ENCODE data around the gene GLP2R.
A peak's percentile ranks its signal among the peaks of the same experiment; 100 is the strongest.

Gene GLP2R

GRCh38 chr17:9811537-9811936, 14.2 kb upstream of the GLP2R start:
- FAIRE-seq, result no peak
- DNase-seq (ENCODE audit: low spot score), result no peak

DNA sequence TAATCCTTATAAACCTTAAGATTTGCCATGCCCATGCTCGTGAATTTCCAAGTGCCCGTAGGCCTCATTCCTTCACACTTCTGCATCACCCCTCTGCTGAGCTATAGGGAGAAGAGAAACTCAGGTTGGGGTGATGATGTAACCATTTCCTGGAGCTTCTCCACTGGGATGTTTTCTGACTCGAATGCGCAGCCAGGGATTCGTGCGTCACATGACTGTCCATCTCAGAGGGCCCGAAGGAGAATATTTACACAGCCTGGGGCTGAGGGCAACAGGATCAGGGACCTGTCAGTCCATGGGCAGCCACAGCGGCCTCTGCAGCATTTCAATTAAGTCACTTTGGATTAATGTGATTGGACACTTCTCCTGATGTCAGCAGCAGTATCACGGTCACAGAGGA, 12.6 kb upstream of the GLP2R start:
- DNase-seq (ENCODE audit: low spot score) (no peak), FAIRE-seq (no peak)

DNA sequence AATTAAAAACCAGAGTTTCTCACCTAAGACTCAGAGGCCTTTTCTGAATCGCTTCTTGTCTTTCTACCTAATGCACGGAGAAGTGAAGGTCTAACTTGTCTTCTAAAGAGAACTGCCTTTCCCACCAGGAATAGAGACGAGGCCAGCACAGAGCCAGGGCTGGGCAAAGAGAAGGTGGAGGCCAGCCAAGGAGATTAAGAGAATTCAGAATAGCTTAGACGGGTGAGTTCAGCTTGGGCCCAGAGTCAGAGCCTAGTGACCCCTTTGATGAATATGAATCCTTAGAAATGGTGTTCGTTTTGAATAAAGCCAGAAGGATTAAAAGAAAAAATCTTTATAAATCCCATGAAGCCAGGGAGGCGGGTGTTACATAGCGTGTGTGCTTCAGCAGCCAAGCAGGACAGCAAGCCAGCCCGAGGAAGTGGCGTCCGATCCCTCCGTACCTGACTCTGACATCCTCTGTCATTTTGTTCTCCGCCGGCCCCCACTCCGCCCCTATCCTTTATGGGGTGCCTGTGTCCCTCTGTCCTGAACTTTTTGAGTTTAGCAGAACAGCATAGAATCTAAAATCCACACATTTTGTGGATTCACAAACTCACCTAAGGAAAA, 11.3 kb upstream of the GLP2R start:
- FAIRE-seq (no peak), DNase-seq (ENCODE audit: low spot score) (no peak)

DNA sequence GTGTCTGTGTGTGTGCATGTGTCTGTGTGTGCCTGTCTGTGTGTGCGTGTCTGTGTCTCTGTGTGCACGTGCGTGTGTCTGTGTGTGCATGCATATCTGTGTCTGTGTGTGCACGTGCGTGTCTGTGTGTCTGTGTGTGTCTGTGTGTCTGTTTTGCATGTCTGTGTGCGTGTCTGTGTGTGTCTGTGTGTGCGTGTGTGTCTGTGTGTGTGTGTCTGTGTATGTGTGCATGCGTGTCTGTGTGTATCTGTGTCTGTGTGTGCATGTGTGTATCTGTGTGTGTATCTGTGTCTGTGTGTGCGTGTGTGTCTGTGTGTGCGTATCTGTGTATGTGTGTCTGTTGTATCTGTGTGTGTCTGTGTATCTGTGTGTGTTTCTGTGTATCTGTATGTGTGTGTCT, 9.3 kb upstream of the GLP2R start:
- no peak for DNase-seq (ENCODE audit: low spot score)
- FAIRE-seq, result no peak

DNA sequence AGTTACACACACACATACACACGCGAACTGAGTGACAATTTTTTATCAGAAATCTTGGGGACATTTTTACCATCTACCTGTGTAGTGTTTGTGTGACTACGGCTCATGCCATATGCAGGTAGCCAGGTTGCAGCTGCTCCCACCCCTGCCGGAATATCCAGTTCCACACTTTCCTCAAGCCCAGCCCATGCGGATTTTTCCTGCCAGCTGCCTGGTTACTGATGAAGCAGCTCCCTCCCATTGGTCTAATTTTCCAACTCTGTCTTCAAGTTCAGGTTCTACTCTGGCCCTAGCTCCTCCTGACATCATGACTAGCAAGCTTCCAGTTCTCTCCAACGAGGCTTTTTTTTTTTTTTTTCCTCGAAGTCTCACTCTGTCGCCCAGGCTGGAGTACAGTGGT, 8.6 kb upstream of the GLP2R start:
- FAIRE-seq, result no peak

GRCh38 chr17:9818760-9819159, 7.0 kb upstream of the GLP2R start:
- DNase-seq (ENCODE audit: low spot score) (no peak), FAIRE-seq (no peak)

More for the DNA sequence above, 8.6 kb upstream of the GLP2R start:
- no peak for DNase-seq (ENCODE audit: low spot score)

- FAIRE-seq, result no peak
- no peak for DNase-seq (ENCODE audit: low spot score)
These were observed 5.3 kb upstream of the GLP2R start for GRCh38 chr17:9820448-9820847.

- DNase-seq (ENCODE audit: low spot score) (no peak), FAIRE-seq (no peak)
These were observed 3.8 kb upstream of the GLP2R start, which contains the start of gene GSG1L2 for GRCh38 chr17:9821921-9822320. Gene GSG1L2 (minus strand): TSS chr17:9822079. CDS start chr17:9822071, 8 bp downstream.

DNA sequence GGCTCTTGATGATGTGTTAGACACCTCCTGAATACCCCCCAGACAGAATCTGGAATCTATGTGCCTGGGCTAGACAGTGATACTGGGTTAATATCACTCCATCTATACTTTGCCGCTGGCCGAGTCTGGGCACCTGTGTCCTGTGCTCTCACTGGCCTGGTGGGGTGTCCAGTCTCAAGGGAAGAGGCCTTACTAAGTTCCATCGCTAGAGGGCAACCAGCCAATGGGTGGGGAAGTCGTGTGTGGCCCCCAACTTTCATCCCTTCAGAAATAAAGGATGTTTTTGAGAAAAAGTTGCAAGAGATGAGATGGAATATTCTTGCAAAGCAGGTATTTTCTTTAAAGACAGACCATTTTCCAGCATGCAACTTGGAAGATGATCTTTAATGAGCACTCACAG, 1.6 kb upstream of the GLP2R start:
- DNase-seq (ENCODE audit: low spot score) (no peak), FAIRE-seq (no peak)

DNA sequence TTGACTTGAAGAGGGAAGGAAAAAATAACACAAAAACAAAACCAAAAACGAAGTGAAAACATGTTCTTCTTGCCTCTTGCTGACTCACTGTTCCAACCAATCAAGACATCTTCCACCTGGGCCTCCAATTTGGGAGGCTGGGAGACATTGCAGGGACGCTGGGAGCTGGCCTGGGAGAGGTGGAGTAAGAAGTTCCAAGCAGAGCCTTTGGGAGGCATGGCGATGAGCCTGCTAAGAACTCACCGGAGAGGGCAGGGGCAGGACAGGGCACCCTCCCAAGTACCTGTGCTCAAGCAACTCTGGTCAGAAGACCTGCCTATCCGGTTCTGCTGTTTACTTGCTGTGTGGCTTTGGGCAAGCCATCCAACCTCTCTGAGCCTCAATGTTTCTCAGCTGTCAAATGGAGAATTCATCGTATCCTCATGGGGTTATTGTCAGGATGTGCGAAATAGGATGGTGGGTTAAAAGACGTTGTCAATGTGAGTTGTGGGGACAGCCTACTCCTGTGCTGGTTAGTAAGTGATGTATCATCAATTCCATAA, 856 bp upstream of the GLP2R start:
- DNase-seq (ENCODE audit: low spot score), result no peak
- FAIRE-seq, result no peak

DNA sequence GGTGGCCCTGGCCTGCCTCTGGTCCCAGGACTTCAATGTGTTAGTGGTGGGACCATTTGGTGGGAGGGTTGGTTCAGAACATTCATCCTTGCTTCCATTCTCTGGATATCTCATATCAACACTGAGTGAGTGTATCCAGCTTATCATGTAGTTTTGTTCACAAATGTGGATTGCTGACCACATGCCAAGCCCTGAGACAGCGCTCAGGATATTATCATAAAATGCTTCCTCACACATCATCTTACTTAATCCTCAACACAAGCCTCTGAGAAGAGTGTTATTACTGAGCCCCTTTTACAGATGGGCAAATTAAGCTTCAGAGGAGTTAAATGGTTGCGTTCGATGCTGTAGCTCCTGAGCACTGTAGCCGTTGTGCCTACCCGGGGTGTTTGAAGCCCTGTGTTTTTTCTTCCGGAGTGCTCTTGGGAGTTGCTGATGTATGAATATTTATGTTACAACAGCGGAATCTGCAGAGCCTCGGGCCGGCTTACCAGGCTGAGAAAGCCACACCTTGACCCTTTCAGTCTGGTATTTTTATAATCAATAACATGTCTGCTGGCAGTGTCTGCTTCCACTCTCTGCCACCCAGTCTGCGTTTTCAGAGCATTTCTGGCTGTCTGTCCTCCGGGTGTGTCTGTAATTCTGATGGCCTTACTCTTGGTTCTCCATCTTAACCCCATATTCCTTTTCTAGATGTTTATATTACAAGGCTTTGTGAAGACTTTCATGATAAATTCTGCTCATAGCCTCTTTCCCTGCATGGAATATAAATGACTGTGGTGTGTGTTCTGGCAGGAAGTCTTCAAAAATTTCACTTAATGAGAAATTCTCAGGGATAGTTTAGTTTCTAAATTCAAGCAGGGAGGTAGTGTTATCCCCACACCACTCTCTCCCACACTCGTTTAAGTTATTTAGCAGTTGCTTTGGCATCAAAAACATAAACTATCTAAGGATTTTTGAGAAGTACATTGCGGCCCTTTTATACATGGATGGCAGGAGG, 2.9 kb downstream of the GLP2R start:
- no peak for FAIRE-seq
- DNase-seq (ENCODE audit: low spot score), result no peak

- DNase-seq (ENCODE audit: low spot score) (no peak), FAIRE-seq (no peak)
These were observed 3.6 kb downstream of the GLP2R start for GRCh38 chr17:9829343-9829742.

GRCh38 chr17:9830711-9831110, 5.0 kb downstream of the GLP2R start:
- FAIRE-seq (no peak), DNase-seq (ENCODE audit: low spot score) (no peak)

GRCh38 chr17:9833922-9834321, 8.2 kb downstream of the GLP2R start:
- DNase-seq (ENCODE audit: low spot score) (no peak), FAIRE-seq (no peak)

DNA sequence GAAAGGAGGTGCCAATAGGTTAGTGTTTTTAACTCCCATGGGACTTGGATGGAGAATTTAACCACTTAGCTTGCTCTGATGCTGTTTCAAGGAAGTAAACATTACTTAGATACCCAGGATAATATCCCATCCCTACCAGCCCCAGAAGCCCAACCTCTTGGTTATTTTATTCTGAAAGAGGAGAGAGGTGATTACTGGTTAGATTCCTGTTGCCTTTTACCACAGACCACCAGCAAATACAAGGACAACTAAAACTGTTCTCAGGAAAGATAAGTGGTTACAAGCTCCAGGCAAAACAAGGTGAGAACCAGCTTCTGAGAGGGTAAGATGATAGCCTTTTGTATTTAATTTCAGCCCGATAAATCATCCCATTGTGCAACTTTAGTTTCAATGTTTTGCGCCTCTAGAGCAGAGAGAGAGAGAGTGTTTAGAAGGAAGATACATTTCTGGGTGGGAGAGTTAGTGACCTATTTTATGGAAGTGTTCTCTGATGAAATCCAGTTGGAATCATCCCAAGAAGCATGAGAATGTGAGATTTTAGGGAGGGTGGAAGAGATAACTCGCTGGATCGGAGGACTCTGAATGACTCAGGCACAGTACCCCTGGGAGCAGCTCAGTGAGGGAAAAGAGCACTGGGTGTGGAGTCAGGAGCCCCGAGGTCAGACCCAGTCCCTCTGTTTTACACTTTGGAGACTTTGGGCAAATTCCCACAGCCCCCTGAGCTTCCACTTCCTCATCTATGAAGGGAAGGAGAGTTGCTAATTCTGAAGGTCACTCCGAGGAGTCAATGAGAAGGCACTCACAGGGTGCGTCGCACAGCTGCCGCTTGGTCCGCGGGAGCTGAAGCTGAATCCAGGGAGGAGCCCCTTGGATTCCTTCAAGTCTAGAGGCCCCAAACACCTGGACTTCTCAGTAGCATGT, 12.1 kb downstream of the GLP2R start:
- peak; percentile 59 for DNase-seq (ENCODE audit: low spot score)

DNA sequence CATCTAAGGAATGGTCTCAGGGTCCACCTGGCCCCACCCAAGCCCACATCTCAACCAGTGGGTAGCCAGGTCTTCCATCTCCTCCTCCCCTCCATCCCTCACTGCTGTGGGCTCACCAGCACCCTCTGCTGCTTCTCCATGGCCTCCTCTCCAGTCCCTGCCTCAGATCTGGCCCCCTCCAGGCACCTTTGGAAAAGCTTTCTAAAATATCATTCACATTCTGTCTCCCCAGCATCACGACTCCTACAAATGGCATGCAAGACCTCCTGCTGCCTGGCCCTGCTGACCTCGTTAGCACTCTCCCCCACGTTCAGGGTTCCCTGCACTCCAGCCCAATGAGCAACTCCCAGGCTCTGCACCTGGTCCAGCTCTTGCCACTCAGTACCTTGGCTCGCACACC, 13.7 kb downstream of the GLP2R start:
- DNase-seq (ENCODE audit: low spot score) (peak; percentile 57), FAIRE-seq (no peak)

More for the DNA sequence above, 12.1 kb downstream of the GLP2R start:
- peak; percentile 85 for FAIRE-seq

- DNase-seq (ENCODE audit: low spot score) (no peak), FAIRE-seq (no peak)
These were observed 16.5 kb downstream of the GLP2R start for GRCh38 chr17:9842057-9842758.

DNA sequence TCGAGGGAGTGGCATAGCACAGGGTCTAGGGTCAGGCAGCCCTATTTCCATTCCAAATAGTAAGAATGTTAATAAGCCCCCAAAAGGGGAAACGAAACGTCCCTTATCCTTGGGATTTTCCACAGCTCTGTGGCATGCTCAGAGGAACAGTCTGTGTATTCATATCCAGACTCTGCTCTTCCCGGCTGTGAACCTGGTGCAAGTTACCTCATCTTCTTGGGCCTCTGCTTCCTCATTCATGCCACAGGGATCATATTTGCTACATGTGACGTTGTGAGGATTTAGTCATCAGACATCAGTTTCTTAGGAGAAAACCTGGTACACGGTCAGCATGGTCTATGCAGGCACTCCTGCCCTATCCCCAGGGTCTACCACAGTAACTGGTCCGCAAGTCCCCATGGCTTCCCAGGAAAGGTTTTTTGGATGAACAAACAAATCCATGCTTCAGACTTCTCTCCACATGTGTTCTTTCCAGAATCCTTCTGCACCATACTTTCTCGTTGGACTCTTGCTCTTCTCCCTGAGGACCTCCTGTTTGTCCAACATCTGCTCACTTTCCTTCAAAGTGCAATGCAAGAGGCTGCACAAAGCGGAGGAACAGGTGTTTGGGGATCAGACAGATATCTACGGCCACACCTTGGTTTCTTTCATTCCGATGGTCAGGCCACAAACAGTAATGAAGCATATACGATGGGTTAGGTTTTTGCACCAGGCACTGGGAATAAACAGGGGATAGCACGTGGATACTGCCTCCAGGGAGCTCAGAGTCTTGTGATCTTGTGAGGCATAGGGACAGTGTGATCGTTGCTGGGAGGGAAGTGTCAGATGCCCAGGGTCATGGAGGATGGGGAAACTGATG, 17.7 kb downstream of the GLP2R start:
- FAIRE-seq (no peak), DNase-seq (ENCODE audit: low spot score) (no peak)

DNA sequence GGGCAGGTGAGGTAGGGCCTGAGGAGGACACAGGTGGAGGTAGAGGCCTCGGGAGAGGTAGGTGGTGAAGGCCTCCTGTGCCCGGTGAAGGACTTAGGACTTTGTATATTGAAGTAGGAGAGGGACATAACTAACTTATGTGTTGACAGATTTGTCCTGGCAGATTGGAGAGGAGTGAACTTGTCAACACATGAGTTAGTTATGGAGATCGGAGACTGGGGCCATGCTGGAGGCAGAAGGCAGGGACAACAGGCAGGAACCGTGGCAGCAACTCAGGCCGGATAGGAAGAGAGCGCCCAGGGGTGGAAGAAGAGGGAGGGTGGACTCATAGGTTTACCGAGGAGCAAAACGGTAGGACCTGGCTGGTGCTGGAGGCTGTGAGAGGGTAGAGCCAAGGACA, 18.4 kb downstream of the GLP2R start:
- FAIRE-seq (no peak), DNase-seq (ENCODE audit: low spot score) (no peak)

DNA sequence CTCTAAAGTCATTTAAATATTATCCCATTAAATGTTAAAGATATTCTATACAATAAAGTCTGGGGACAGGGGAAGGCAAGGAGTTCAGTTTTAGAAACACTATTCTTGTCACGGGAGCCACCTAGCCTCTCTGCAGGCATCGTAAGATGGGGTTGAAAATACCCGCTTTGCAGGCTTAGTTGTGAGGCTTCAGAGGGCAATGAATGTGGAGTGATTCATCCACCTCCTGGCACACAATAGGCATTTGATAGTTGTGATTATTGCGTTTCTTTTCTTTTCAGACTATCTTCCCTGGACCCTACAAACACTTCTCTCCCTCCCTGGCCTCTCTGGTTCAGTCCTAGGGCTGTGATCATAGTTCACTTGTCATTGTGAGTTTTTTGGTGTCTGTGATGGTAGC, 19.6 kb downstream of the GLP2R start:
- FAIRE-seq, result no peak

More for the DNA sequence above, 19.6 kb downstream of the GLP2R start:
- no peak for DNase-seq (ENCODE audit: low spot score)

All from RCC 7860 (cell line).